IPS-20b (cell line): ENCODE results near the gene UTP14C.
"Not testable (repeated sequence)": the region's sequence is repeated elsewhere in the genome, so short reads cannot be mapped to it uniquely, and the experiment has no call there.

Source experiments
- H3K27ac ChIP-seq: one replicate; pipeline ENCODE4 v1.5.1; 2013; ENCODE audit warnings: low read length
- H3K27me3 ChIP-seq: 2 replicates; pipeline ENCODE4 v1.6.1; 2013; ENCODE audit warnings: mild to moderate bottlenecking, low read length, inconsistent platforms; ENCODE audit not compliant: insufficient read depth
- H3K36me3 ChIP-seq: 2 replicates; pipeline ENCODE4 v1.6.1; 2013; ENCODE audit warnings: low read depth, mild to moderate bottlenecking, inconsistent platforms, low read length, moderate library complexity; ENCODE audit not compliant: insufficient read depth
- H3K4me1 ChIP-seq: 2 replicates; pipeline ENCODE4 v1.6.1; 2013; ENCODE audit warnings: mild to moderate bottlenecking, control low read depth, inconsistent platforms, low read length, moderate library complexity; ENCODE audit not compliant: insufficient read depth
- H3K4me3 ChIP-seq: 2 replicates; pipeline ENCODE4 v1.5.1; 2013; ENCODE audit warnings: mild to moderate bottlenecking, low read length, inconsistent platforms
- H3K9ac ChIP-seq: 2 replicates; pipeline ENCODE4 v1.6.1; 2013; ENCODE audit warnings: low read depth, mild to moderate bottlenecking, inconsistent platforms, low read length, moderate library complexity
- H3K9me3 ChIP-seq: 2 replicates; pipeline ENCODE4 v1.6.1; 2013; ENCODE audit warnings: mild to moderate bottlenecking, low read depth, low read length, inconsistent platforms; ENCODE audit not compliant: insufficient read depth

Gene UTP14C

GRCh38 chr13:52026246-52026626, 1.7 kb downstream of the UTP14C start:
- Histone ChIP-seq H3K4me1 (no peaks in the 10 kb centered on the region), H3K4me3 (no peak overlapping the region; the same call in 1 of the 2 replicates), H3K27ac (no peak overlapping the region), H3K27me3 (no peaks in the 10 kb centered on the region), H3K9me3 (peaks cover 26% of the 10 kb centered on the region), H3K36me3 (peaks cover 81% of the 10 kb centered on the region), H3K9ac (no peak overlapping the region)

- Histone ChIP-seq H3K9ac (no peak overlapping the region), H3K27ac (no peak overlapping the region), H3K4me1 (no peaks in the 10 kb centered on the region), H3K4me3 (no peak overlapping the region), H3K9me3 (peaks cover 26% of the 10 kb centered on the region), H3K27me3 (no peaks in the 10 kb centered on the region), H3K36me3 (peaks cover 65% of the 10 kb centered on the region)
Observed at GRCh38 chr13:52027832-52028231, 3.3 kb downstream of the UTP14C start.

DNA sequence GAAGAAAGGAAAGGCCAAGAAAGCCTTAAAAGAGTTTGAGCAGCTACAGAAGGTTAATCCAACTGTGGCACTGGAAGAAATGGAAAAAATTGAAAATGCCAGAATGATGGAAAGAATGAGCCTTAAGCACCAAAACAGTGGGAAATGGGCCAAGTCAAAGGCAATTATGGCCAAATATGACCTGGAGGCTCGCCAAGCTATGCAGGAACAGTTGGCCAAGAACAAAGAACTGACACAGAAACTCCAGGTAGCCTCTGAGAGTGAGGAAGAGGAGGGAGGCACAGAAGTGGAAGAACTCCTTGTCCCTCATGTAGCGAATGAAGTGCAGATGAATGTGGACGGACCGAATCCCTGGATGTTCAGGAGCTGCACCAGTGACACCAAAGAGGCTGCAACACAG, 5.1 kb downstream of the UTP14C start:
- H3K36me3 ChIP-seq: peaks cover 50% of the 10 kb centered on the region
- no peak overlapping the region for H3K9ac ChIP-seq
- H3K4me3 ChIP-seq: no peak overlapping the region

GRCh38 chr13:52030401-52030800, 5.9 kb downstream of the UTP14C start:
- H3K27me3 ChIP-seq, H3K9ac ChIP-seq, H3K4me3 ChIP-seq, H3K27ac ChIP-seq, H3K4me1 ChIP-seq: not testable (repeated sequence)
- peaks cover 42% of the 10 kb centered on the region for H3K36me3 ChIP-seq
- peaks cover 26% of the 10 kb centered on the region for H3K9me3 ChIP-seq

More for the DNA sequence above, 5.1 kb downstream of the UTP14C start:
- no peak overlapping the region for H3K27ac ChIP-seq
- H3K27me3 ChIP-seq: no peaks in the 10 kb centered on the region
- peaks cover 26% of the 10 kb centered on the region for H3K9me3 ChIP-seq
- no peaks in the 10 kb centered on the region for H3K4me1 ChIP-seq

GRCh38 chr13:52033039-52033438, 8.5 kb downstream of the UTP14C start:
- Histone ChIP-seq H3K27ac (no peak overlapping the region), H3K9me3 (peaks cover 15% of the 10 kb centered on the region), H3K27me3 (no peaks in the 10 kb centered on the region), H3K36me3 (peaks cover 19% of the 10 kb centered on the region), H3K4me3 (no peak overlapping the region), H3K4me1 (no peaks in the 10 kb centered on the region), H3K9ac (no peak overlapping the region)

DNA sequence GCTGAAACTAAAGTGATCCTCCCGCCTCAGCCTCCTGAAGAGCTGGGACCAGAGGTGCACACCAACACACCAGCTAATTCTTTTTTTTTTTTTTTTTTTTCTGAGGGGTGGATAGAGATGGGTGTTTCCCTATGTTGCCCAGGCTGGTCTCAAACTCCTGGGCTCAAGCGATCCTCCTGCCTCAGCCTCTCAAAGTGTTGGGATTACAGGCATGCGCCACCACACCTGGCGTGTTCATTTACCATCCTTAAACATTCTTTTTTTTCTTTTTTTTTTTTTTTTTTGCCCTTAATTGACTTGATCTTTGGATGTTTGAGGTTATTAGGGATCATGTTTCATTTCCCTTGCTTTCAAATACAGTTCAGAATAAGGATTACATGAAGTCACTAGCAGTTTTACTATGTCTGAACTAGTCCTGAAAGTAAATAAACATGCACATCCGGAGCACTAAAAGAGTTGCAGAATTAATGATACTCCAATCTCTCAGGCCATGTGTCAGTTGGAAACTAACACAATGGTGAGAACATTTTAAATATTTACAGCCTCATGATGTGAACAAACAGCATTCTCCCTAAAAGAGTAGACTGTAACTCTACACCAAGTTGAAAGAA, 10.2 kb downstream of the UTP14C start:
- no peak overlapping the region for H3K9ac ChIP-seq
- H3K4me1 ChIP-seq: no peaks in the 10 kb centered on the region
- H3K27ac ChIP-seq: no peak overlapping the region
- H3K9me3 ChIP-seq: peaks cover 3% of the 10 kb centered on the region
- peaks cover 2% of the 10 kb centered on the region; the same call in 1 of the 2 replicates for H3K36me3 ChIP-seq
- H3K4me3 ChIP-seq: no peak overlapping the region
- no peaks in the 10 kb centered on the region for H3K27me3 ChIP-seq

DNA sequence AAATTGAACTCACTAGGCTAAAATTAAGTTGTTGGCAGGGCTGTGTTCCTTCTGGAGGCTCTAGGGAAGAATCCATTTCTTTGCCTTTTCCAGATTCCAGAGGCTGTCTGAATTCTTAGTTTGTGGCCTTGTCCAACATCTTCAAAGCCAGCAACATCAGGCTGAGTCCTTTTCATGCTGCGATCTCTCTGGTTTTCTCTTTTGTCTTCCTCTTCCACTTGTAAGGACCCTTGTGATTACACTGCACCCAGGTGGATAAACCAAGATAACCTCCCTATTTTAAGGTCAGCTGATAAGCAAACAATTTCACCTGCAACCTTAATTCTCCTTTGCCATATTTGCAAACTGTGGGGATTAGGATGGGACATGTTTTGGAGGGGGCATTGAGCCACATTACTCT, 11.5 kb downstream of the UTP14C start:
- no peaks in the 10 kb centered on the region for H3K4me1 ChIP-seq
- no peak overlapping the region for H3K27ac ChIP-seq
- no peak overlapping the region for H3K9ac ChIP-seq
- no peaks in the 10 kb centered on the region for H3K27me3 ChIP-seq
- no peaks in the 10 kb centered on the region for H3K9me3 ChIP-seq
- H3K4me3 ChIP-seq: no peak overlapping the region
- H3K36me3 ChIP-seq: no peaks in the 10 kb centered on the region; the same call in 1 of the 2 replicates

DNA sequence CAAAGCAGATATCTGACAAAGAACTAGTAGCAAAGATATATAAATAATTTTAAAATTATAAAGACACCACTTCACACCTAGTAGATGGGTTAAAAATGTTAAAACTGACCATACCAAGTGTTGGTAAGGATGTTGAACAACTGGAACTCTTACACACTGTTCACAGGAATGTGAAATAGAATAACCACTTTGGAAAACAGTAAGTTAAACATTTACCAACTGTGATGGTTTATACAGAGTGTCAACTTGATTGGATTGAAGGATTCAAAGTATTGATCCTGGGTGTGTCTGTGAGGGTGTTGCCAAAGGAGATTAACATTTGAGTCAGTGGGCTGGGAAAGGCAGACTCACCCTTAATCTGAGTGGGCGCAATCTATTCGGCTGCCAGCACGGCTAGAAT, 19.2 kb downstream of the UTP14C start:
- H3K4me1 ChIP-seq: no peaks in the 10 kb centered on the region
- H3K9ac ChIP-seq: no peak overlapping the region
- no peaks in the 10 kb centered on the region for H3K27me3 ChIP-seq
- H3K9me3 ChIP-seq: no peaks in the 10 kb centered on the region
- H3K4me3 ChIP-seq: no peak overlapping the region
- H3K27ac ChIP-seq: no peak overlapping the region
- no peaks in the 10 kb centered on the region for H3K36me3 ChIP-seq

GRCh38 chr13:52047463-52047862, 23.0 kb downstream of the UTP14C start:
- Histone ChIP-seq H3K27me3 (no peaks in the 10 kb centered on the region), H3K9ac (no peak overlapping the region), H3K9me3 (no peaks in the 10 kb centered on the region), H3K27ac (no peak overlapping the region), H3K4me3 (no peak overlapping the region), H3K36me3 (no peaks in the 10 kb centered on the region), H3K4me1 (peaks cover 5% of the 10 kb centered on the region)

DNA sequence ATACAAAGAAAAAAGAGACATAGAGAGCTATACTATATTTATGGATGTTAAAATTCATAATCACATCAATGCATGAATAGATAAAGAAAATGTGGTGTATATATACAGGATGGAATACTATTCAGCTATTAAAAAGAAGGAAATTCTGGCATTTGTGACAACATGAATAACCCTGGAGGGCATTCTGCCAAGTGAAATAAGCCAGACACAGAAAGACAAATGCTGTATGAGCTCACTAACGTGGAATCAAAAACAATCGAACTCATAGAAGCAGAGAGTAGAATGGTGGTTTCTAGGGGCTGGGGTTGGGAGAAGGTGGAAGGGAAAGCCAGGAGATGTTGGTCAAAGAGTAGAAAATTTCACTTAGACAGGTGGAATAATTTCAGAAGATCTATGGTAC, 24.0 kb downstream of the UTP14C start:
- Histone ChIP-seq H3K4me3 (no peak overlapping the region), H3K9ac (no peak overlapping the region), H3K9me3 (no peaks in the 10 kb centered on the region)

DNA sequence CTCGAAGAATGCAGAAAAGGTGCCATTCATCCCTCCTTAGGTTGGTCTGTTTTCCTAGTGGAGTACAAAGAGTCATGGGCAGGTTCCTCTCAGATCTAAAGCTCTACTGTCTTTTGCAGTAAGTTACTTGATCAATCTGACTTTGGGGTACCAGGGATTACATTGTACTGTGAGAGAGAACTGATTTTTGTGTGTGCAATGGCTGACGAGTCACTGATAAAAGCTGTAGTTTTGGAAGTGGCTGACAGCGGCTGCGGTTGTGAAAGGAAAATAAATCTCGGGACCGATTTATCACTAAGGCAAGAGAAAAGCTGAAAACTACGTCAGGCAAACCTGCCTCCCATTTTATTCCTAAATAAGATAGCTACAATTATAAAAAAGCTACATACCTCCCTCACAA, 26.9 kb downstream of the UTP14C start:
- H3K27me3 ChIP-seq: no peaks in the 10 kb centered on the region
- no peaks in the 10 kb centered on the region for H3K36me3 ChIP-seq
- no peak overlapping the region for H3K27ac ChIP-seq

More for the DNA sequence above, 24.0 kb downstream of the UTP14C start:
- H3K27ac ChIP-seq: no peak overlapping the region
- H3K27me3 ChIP-seq: no peaks in the 10 kb centered on the region
- no peaks in the 10 kb centered on the region for H3K36me3 ChIP-seq
- peaks cover 5% of the 10 kb centered on the region for H3K4me1 ChIP-seq

DNA sequence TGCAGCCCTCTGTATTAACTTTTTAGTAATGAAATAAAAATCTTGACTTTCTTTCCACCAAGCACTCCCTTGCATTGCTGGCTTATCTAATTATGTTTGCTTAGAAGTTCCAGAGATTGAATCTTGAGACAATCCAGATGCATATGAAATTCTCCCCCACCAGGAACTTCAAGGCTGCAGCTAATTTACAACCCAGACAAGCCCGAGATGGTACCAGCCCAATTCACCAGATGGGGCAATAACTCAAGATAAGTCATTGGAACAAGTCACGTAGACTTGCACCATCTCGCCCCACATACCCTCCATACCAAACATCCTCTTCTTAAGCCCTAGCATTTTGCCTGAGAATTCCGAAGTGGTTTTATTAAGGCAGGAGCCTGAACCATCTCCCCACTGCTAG, 29.0 kb downstream of the UTP14C start:
- no peak overlapping the region for H3K4me3 ChIP-seq
- peaks cover 5% of the 10 kb centered on the region for H3K4me1 ChIP-seq
- H3K9ac ChIP-seq: no peak overlapping the region
- no peaks in the 10 kb centered on the region for H3K36me3 ChIP-seq
- no peaks in the 10 kb centered on the region for H3K27me3 ChIP-seq
- H3K9me3 ChIP-seq: no peaks in the 10 kb centered on the region
- no peak overlapping the region for H3K27ac ChIP-seq

More for the DNA sequence above, 26.9 kb downstream of the UTP14C start:
- Histone ChIP-seq H3K9ac (no peak overlapping the region), H3K9me3 (no peaks in the 10 kb centered on the region), H3K4me1 (peaks cover 5% of the 10 kb centered on the region), H3K4me3 (no peak overlapping the region)
